Measurements from ENCODE around the gene FSHR.

Gene FSHR

DNA sequence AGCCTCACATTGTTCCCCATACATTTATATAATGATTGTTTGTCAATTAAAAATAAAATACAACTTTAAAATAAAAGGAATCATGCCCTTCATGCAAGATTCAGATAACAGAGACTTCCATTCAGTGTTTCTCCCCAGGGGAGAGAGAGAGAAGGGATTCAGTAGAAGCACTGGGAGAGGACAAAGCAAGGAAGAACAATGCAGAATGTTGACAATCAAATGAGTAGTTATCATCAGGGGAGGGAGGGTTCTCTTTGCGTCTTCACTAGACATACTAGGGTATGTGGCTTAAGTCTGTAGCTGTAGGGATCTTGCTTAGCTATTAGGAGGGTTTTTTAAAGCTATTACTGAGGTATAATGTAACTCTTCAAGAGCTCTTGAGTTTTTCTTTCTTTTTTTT, 30.7 kb downstream of the FSHR start:
- in situ Hi-C loops (cut with MboI; ENCODE audit: low pct_unique_long_range_greater_than_20kb, low sequenced_read_pairs) = no loop called here
- DNase-seq = no peak

GRCh38 chr2:49122107-49122506, 32.2 kb downstream of the FSHR start:
- no peak for DNase-seq
- in situ Hi-C loops (cut with MboI; ENCODE audit: low pct_unique_long_range_greater_than_20kb, low sequenced_read_pairs) = no loop called here

DNA sequence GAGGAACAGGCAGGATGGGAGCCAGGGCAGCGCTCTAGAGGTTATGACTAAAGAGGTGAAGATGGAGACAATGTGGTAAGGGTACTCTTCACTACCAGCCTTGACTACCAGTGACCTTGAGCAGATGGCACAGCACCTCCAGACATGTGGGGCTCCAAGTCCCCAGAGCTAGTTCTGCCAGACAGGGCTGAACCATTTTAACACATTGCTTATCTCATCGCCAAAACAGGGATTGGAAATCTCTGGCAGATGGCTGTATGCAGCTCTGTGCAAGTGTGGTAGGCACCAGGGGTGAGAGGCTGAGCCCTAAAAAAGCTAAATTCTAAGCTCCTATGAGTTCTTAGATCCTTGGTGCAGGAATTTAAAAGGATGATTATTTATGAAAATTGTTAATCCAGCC, 41.3 kb downstream of the FSHR start:
- DNase-seq = no peak
- in situ Hi-C loops (cut with MboI; ENCODE audit: low pct_unique_long_range_greater_than_20kb, low sequenced_read_pairs) = no loop called here

DNA sequence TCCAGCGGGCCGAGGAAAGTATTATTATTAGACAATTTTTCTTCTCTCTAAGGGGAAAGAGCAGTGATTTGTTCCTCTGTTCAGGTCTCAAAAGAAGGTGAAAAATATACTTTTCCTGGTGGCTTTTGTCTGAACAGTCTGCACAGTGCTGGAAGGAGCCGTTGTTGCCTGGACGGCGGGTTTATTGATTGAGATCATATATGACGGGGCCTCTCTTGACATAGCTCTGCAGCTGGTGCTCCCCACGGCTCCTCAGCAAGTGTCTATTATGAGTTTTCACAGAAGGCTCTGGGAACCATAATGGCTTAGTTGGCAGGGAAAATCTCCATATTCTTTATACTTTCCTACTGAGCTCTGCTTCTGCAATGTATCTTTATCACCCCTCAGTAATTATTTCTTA, 42.9 kb downstream of the FSHR start:
- no peak for DNase-seq

DNA sequence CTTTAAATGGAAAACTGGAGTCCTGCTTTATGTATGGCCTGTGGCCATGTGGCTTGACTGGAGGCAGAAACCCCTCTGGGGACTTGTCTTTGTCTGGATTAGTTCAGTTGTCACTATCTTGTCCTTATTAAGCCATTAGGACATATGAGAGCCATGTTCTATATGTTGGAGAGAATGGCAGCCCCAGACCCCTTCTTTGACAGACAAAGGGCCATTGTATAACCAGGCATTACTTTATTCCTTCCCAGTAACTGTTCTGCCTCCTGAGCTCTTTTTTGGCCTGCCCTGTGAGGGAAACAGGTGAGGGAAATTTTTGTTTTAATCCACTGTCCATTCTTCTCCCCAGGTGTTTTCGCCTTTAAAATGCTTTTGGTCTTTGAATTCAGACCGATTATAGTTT, 43.3 kb downstream of the FSHR start:
- DNase-seq = no peak

More for the DNA sequence above, 42.9 kb downstream of the FSHR start:
- in situ Hi-C loops (cut with MboI; ENCODE audit: low pct_unique_long_range_greater_than_20kb, low sequenced_read_pairs) = no loop called here

DNA sequence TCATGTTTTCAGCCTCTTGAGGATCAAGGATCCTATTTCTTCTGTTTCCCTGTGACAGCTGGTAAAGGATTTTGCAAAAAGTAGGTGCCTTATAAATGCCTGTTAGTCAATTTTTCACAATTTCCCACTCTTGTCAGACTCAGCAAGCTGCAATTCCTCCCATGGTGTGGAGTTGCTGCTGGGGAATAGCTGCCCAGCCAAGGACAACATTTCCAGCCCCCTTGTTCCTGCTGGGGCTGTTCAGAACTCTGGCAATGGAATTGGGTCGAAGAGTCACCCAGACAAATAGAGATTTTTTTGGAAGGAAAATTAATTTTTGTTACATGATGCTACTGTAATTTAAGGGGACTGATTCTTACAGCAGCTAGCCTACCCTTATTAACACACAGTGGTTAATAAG, 43.7 kb downstream of the FSHR start:
- in situ Hi-C loops (cut with MboI; ENCODE audit: low pct_unique_long_range_greater_than_20kb, low sequenced_read_pairs) = no loop called here
- no peak for DNase-seq

More for the DNA sequence above, 43.3 kb downstream of the FSHR start:
- in situ Hi-C loops (cut with MboI; ENCODE audit: low pct_unique_long_range_greater_than_20kb, low sequenced_read_pairs) = no loop called here

GRCh38 chr2:49108851-49109250, 45.5 kb downstream of the FSHR start:
- no peak for DNase-seq
- in situ Hi-C loops (cut with MboI; ENCODE audit: low pct_unique_long_range_greater_than_20kb, low sequenced_read_pairs) = no loop called here

DNA sequence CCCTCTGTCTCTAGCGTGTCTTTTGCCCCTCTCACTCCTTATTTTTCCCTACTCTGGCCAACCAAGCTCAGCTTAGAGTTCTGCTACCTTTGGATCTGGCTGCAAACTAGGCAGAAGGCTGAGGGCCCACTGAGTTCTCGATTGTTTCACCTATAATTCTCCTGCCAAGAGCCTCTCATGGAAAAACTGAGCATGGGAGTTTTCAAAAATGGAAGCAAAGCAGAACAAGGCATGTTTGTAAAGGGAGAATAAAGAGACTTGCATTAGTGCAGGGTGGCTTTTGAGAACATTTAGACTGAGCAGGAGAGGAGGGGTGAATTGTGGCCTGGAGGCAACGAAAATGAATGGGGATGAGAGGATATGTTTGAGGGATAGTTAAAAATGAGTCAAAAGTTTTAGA, 45.9 kb downstream of the FSHR start:
- DNase-seq = no peak
- in situ Hi-C loops (cut with MboI; ENCODE audit: low pct_unique_long_range_greater_than_20kb, low sequenced_read_pairs) = no loop called here

DNA sequence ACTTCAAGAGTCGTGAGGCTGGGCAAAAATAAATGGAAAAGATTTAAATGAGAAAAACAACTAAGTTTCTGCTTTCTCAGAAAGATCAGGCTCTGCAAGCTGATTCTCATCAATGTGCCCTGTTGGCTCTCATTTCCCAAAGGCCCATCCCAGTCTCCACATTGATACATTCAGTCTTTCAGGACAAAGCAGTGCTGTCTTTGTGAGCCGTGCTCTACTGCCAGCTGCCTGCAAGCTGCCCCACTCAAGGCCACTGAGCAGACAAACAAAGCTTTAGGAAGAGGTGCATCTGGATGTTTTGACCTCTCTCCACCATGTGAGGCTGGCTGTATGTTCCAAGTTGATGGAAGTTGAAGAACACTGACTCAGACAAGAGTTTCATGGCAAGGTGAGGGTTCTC, 48.8 kb downstream of the FSHR start:
- in situ Hi-C loops (cut with MboI; ENCODE audit: low pct_unique_long_range_greater_than_20kb, low sequenced_read_pairs) = no loop called here

DNA sequence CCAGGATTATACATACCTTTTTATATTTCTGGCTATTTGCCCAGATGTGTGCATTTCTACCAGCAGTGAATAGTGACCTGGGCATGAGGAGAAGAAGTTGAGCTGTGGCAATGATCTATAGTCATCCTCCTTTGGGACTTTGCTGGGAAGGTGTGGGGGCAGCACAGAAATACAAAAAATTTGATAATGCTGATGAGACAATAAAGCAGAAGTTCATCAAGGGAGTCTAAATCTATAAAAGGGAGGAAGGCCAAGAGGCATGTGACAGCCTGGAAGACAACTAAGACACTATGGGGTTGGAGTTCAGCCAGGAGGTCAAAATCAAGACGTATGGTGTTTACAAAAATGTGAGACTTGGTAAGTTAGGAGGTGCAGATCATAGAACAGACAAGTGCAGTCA, 52.2 kb downstream of the FSHR start:
- DNase-seq = no peak
- in situ Hi-C loops (cut with MboI; ENCODE audit: low pct_unique_long_range_greater_than_20kb, low sequenced_read_pairs) = no loop called here

More for the DNA sequence above, 48.8 kb downstream of the FSHR start:
- DNase-seq = no peak

DNA sequence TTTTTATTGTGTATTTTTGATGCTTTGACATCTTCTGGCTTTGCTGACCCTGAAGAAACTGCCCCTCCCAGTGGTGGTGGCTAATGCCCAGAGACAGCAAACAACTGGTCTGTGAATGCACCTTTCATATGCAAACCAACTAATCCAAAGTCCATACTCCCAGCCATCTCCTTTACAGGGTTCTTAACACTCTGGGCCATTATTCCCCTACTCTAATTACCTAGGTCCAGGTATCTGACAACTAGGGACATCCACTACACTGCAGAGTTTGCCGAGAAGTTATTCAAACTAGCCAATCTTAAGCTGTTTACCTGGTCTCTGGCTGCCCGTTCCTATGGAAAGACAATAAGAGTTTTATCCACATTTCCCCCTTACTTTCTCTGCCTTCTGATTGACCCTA, 73.6 kb downstream of the FSHR start:
- in situ Hi-C loops (cut with MboI; ENCODE audit: low pct_unique_long_range_greater_than_20kb, low sequenced_read_pairs) = no loop called here

DNA sequence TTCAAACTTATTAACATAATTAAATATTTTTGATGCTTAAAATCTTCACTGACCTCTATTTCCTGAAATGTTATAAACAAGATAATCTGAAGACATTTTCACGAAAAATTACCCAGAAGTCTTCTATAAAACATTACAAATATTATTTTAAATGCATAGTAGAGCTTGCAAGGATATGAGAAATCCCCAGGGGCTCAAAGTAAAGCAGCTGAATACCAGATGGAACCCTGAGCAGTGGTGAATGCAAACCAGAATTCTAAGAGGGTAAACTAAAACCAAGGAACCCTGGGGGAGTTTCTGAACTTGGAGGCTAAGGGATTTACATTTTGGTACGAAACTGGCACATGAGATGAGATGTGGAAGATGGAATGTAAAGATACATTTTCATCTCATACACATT, 83.6 kb downstream of the FSHR start:
- DNase-seq = no peak

More for the DNA sequence above, 73.6 kb downstream of the FSHR start:
- no peak for DNase-seq

DNA sequence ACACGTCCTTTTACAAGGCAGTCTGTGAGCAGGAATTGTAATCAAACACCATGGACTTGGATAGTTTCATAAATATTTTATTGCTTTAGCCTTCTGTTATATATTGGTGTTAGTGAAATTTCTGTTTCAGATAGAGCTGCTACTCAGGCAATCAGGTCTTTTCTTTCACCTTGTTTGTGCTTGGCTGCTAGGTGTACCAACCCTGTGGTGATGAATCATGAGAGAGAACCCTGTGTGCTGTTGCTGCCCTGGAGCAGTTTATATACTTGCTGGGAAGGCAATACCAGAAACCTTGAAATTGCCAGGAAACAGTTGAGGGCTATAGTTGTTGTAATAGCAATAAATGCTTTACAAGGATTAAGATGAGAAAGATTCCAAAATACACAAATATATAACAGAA, 84.5 kb downstream of the FSHR start:
- in situ Hi-C loops (cut with MboI; ENCODE audit: low pct_unique_long_range_greater_than_20kb, low sequenced_read_pairs) = no loop called here
- DNase-seq = no peak

More for the DNA sequence above, 83.6 kb downstream of the FSHR start:
- in situ Hi-C loops (cut with MboI; ENCODE audit: low pct_unique_long_range_greater_than_20kb, low sequenced_read_pairs) = no loop called here

GRCh38 chr2:49068613-49069012, 85.7 kb downstream of the FSHR start:
- in situ Hi-C loops (cut with MboI; ENCODE audit: low pct_unique_long_range_greater_than_20kb, low sequenced_read_pairs) = no loop called here
- no peak for DNase-seq

- DNase-seq = no peak
- in situ Hi-C loops (cut with MboI; ENCODE audit: low pct_unique_long_range_greater_than_20kb, low sequenced_read_pairs) = no loop called here
Measured at GRCh38 chr2:49067971-49068370, 86.3 kb downstream of the FSHR start.

GRCh38 chr2:49053156-49053555, 101.2 kb downstream of the FSHR start:
- no peak for DNase-seq
- in situ Hi-C loops (cut with MboI; ENCODE audit: low pct_unique_long_range_greater_than_20kb, low sequenced_read_pairs) = no loop called here

DNA sequence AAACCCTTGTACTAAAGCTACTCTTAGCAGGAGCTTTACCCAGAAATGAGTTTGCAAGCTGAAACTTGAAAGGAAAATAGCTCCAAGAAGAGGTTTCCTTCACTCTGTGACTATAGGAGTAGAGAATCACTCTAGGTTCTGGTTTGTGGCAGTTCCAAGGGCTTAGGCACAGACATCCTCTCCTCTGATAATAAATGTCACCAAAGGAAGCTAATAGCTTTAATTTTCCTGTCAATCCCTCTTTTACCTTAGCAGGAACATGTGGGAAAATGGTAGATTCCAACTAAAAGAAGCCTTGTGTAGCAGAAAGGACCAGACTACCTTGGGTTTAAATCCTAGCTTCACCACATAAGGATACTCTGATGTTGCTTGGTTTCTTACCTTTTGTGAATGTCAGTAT, 104.0 kb downstream of the FSHR start:
- DNase-seq = no peak
- in situ Hi-C loops (cut with MboI; ENCODE audit: low pct_unique_long_range_greater_than_20kb, low sequenced_read_pairs) = no loop called here

DNA sequence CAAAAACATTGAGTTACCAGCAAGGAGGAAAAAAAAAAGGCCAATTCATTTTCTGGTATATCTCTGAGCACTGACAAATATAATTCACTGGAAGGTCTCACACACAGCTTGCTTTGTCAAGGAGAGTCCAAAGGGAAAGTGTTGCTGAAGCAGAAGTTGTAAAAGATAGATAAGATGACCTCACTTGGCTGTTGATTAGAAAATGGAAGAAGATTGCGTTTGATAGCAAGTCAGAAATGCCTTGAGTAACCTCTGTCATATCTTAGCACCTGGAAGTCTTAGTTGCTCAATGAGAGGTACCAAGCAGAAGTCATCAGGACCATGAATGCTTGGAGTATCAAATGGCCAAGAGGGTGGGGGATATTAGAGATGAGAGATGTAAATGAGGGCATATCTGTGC, 105.2 kb downstream of the FSHR start:
- no peak for DNase-seq
- in situ Hi-C loops (cut with MboI; ENCODE audit: low pct_unique_long_range_greater_than_20kb, low sequenced_read_pairs) = no loop called here

DNA sequence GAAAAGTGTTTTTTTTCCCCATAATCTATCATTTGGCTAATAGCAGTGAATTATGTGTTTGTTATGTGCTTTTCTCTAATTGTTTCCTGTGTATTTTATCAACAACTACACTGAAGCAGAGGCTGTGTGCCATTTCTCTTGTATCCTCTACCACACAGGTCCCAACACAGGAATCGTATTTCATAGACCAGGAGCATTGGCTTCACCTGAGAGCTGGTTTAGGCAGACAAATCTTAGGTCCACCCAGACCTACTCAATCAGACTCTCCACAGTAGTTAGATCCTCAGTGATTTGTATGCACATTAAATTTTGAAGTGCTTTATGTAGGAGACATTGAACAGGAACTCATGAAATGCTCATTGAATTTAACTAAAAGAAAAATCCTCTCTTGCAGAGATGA, 109.2 kb downstream of the FSHR start:
- in situ Hi-C loops (cut with MboI; ENCODE audit: low pct_unique_long_range_greater_than_20kb, low sequenced_read_pairs) = no loop called here

GRCh38 chr2:49044350-49045079, 109.8 kb downstream of the FSHR start:
- DNase-seq = no peak
- in situ Hi-C loops (cut with MboI; ENCODE audit: low pct_unique_long_range_greater_than_20kb, low sequenced_read_pairs) = no loop called here

More for the DNA sequence above, 109.2 kb downstream of the FSHR start:
- no peak for DNase-seq

DNA sequence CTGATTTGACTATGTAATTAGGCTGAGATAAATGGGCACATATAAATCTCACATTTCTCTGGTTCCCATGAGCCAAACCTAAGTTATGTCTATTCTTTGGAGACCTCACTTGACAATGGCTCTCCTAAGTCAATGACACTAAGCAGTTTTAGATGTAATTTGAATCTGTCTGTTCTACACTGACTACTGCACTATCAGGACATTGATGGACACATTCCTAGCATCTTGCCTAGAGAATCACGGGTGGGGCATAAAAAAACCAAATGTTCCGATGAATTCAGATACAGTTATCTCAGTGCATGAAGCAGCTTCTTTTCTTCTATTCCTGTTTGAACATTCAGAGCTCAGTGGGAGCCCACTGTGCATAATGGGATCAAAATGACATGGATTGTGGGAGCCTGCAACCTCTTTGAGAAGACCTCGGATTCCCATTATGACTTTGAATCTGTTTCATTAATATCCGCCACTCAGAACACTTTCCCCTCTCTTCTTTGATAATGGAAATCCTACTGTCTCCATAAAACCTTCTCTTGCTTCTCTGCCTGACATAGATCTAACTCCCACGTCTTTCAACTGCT, 110.8 kb downstream of the FSHR start:
- in situ Hi-C loops (cut with MboI; ENCODE audit: low pct_unique_long_range_greater_than_20kb, low sequenced_read_pairs) = no loop called here
- DNase-seq = no peak
